ENCODE data around the gene TWF2.

DNA sequence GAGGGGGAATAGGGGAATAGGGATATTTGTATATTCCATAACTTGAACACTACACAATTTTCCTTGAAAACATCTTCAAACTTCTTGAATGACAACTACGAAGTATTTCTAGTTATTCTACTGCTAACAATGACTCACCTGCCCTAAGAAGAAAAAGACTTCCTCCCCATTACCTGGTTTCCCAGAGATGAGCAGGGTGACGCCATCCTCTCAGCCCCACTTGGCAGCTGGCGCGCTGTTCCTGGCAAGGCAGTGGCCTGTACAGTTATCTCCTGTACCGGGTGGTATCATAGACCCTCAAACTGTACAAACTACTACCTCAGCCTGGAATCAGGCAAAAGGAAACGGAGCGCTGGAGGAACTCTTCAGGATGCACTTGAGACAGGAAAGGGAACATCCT, 29.1 kb upstream of the TWF2 start:
- no peak for TF ChIP-seq NR3C1 (IDR thresholded peaks at IDR 0.05)
- no peak for TF ChIP-seq GATA3 (IDR thresholded peaks at IDR 0.05; ENCODE audit: borderline replicate concordance)

Measured in A549 (cell line).